ENCODE data around the gene IFT57.

Gene IFT57

DNA sequence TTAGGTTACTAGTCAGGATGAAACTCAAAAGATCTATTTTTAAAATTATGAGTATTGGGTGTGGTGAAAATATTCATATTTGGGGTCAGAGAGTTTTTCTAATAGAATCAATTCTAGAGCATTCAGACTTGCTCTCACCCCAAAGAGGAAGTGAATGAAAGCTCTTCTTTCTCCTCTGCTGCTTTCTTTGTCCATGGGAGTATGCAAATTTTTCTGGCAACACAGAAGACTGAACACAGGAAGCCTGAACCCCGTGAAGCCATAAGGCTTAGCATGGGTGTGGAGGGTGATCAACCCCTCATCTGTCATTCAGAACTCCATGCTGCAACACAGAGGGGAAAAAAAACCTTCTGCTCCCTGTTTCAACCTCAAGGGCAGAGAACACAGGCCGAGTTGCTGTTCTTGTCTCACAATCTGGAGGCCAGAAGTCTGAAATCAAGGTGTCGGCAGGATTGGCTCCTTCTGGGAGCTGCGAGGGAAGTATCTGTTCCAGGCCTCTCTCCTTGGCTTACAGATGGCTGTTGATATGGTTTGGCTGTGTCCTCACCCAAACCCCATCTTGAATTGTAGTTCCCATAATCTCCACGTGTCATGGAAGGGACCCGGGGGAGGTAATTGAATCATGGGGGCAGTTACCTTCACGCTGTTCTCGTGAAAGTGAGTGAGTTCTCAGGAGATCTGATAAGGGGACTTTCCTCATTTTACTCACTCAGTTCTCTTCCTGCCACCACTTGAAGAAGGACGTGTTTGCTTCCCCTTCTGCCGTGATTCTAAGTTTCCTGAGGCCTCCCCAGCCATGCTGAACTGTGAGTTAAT lies 97.7 kb downstream of the IFT57 start:
- peak; percentile 55 for DNase-seq

DNA sequence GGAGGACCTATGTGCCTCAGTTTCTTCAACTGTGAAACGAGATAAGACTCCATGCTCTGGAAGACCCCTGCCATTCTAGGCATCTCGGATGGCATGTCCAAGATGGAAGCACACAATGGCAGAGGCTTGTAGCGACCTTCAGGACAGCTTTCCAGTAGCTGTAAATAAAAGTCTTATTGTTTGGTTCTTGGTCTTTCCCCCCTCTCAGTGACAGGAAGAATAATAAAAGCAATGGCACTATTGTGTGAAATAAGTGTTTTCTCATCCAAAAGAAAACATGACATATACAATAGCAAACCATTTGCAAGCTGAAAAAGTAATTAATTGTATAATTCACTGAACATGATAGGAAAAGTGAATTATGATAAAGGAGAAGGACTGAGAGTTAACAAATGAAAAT lies 98.9 kb downstream of the IFT57 start:
- DNase-seq: no peak

DNA sequence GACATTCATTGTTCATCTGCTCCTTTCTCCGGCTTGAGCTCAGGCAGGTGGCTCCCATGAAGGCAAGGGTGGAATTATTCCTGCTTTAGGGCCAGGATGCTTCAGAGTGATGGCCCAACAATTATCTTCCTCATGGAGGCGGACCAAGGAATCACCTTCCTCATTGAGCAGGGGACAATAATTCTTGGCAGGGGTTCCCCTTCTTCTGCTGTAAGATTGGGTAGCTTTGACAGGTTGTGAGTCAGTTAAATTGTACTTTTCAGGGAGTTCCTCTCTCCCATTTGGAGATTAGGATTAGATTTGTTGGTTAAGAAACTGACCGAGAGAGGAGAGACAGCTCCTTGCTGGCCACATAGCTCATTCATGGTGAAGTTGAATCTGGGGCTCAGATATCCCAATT lies 99.9 kb downstream of the IFT57 start:
- DNase-seq: peak; percentile 90

DNA sequence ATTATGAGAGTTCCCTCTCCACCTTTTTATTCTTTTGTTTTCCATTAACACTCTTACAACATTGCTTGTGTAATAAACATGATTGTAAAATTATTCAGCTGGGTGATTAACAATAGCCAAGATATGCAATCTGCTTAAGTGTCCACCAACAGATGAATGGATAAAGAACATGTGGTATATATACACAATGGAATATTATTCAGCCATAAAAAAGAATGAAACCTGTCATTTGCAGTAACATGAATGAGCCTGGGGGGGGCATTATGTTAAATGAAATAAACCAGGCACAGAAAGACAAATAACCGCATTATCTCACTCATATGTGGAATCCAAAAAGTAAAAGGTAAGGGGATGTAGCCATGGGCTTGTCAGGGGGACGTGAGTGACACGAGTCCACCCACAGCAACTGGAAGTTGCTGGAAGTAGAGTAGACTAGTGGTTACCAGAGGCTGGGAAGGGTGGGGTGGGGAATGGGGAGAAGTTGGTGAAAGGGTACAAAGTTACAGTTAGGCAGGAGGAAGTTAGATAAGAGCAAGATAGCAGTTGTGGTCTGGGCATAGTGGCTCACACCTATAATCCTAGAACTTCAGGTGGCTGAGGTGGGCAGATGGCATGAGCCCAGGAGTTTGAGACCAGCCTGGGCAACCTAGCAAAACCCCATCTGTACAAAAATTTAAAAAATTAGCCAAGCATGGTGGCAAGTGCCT lies 102.7 kb downstream of the IFT57 start:
- DNase-seq: no peak

DNA sequence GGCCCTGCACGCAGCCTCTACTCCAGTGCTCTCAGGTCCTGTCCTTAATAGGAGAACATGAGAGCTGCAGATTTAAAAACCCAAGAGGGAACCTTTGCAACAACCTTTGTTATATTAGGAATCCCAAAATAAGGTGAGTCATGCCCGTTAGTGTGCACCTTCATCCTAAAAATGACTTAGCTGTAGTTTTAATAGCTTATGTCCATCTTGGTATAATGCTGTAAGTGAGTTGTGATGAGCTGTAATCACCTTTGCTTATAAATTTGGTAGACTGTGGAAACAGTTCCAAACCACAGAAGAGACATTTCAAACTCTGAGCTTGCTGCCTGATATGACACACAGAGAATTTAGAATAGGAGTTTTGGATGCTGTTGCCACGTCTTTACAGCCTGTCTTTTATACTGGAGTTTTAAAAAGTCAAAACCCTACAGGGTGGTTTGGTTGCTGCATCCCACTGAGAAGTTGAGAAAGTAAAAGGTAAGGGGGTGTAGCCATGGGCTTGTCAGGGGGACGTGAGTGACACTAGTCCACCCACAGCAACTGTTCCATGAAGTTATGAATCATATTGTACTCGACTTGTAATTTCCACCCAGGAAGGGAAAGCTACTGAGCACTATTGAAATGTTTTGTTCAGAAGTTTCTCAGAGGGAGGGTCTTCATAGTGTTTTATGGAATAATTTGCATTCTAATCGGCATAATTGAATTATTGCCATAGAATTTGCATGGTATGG lies 104.0 kb downstream of the IFT57 start:
- no peak for DNase-seq

DNA sequence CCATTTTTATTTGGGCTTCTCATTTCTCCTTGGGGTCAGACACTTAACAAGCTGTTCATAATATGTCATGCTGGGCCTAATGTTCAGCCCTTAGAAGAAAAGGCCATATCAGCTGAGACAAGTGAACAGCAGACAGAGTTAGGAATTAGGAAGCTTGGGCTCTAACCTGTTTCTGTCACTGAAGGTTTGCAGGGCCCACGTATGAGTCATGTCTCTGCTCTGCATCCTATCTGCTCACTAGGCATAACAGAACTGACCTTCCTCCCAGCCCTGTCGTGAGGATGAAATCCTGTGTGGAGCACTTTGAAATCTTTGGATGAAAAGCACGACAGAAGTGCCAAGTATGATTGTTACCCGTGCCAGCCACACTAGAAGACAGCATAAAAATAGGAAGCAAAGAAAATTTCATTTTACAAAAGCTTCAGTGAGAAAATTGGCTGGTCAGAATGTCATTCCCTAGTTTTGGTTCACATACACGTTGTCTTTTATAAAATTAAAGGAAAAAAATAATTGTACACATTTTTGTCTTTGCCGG lies 104.9 kb downstream of the IFT57 start:
- DNase-seq: no peak

DNA sequence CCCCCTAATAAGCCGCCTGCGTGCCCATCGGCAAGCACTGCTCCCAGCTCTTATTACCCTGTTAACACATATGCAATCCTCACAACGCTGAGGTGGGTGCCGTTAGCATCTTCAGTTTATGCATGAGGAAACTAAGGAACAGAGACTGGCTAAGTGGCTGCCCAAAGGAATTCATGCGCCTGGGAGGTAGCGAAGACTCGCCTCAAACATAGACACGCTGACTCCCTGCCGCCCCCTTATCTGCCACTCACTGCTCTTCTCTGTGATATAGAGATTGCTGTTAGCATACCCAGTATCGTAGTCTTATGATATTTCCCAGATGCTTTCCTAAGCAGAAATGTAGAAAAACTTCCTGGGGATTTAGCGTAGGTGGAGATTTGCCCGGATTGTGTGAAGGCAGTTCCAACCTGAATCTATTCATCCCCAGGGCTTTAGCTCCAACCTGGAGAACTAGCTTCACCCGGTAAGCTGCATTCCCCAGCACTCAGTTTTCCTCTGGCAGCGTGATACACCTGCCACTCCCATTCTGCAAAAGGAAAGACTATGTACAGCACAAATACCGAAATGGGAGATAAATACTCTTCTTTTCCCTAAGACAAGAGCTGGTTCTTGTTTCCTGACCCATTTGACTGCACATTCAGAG lies 107.7 kb downstream of the IFT57 start:
- no peak for DNase-seq

DNA sequence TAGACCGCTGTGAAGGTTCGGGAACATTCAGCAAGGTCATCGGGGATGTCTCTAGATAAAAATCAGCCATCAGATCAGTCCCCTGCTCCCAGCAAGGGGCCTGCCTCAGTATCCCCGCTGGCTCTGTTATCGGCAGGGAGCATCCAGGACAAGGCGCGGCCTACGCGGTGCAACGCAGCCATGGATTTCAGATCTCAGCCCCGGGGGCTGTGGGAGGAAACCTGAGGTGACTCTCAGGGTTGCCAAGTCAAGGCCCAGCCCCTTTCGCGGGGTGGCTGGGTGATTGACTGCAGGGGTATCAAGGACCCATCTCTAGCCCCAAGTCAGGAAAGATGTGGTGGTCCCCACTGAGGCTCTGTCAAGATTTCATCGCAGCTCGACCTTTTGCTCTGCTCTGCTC lies 108.2 kb downstream of the IFT57 start:
- no peak for DNase-seq

DNA sequence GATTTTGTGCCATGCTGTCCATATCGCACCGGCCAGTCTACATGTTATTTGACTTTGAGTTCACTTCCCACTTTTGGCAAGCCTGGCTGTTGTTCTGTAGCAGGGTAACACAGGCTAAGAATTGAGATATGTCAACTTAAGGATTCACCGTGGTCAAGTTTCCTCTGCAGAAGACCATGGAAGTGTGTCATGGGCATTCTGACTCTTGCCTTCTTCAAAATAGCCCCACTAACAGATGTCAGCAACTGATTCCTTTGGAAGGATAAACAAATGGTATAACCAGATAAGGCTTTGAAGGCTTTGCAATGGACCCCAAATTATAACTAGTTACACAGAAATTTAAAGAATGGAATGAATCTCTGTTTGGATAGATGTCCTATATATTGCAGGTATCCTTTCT lies 111.3 kb downstream of the IFT57 start:
- no peak for DNase-seq
